Subcutaneous abdominal adipose tissue (tissue), 5 donors: ENCODE results near the gene CENPS.
A peak's percentile ranks its signal among the peaks of the same experiment; 100 is the strongest.

Experiments used
- H3K27ac ChIP-seq: one replicate; pipeline ENCODE4 v1.7.0; 2013; ENCODE audit warnings: low read depth, mild to moderate bottlenecking, inconsistent platforms, low read length, moderate library complexity
- H3K27me3 ChIP-seq, 5 donors: one replicate each; pipeline ENCODE4 v1.7.0; 2013; ENCODE audit warnings: low read length in 5 of 5, inconsistent platforms in 1 of 5; ENCODE audit not compliant: control insufficient read depth in 5 of 5, insufficient read depth in 4 of 5
- H3K36me3 ChIP-seq, 5 donors: one replicate each; pipeline ENCODE4 v1.7.0; 2013; ENCODE audit warnings: low read length in 5 of 5; ENCODE audit not compliant: control insufficient read depth in 5 of 5, insufficient read depth in 5 of 5
- H3K4me1 ChIP-seq, 5 donors: one replicate each; pipeline ENCODE4 v1.7.0; 2013; ENCODE audit warnings: low read length in 5 of 5, mild to moderate bottlenecking in 3 of 5, moderate library complexity in 1 of 5; ENCODE audit not compliant: control insufficient read depth in 5 of 5, insufficient read depth in 5 of 5
- H3K4me3 ChIP-seq, 5 donors: one replicate each; pipeline ENCODE4 v1.7.0; 2013; ENCODE audit warnings: low read length in 5 of 5, low read depth in 1 of 5
- H3K9ac ChIP-seq, 5 donors: one replicate each; pipeline ENCODE4 v1.7.0; 2013; ENCODE audit warnings: low read length in 5 of 5, mild to moderate bottlenecking in 4 of 5, moderate library complexity in 3 of 5
- H3K9me3 ChIP-seq, 5 donors: one replicate each; pipeline ENCODE4 v1.7.0; 2013; ENCODE audit warnings: low read length in 5 of 5; ENCODE audit not compliant: control insufficient read depth in 5 of 5
- donor health status: healthy.
- donor health status: healthy.
- donor health status: healthy.
- donor health status: healthy.
- donor health status: healthy.

The CENPS gene

DNA sequence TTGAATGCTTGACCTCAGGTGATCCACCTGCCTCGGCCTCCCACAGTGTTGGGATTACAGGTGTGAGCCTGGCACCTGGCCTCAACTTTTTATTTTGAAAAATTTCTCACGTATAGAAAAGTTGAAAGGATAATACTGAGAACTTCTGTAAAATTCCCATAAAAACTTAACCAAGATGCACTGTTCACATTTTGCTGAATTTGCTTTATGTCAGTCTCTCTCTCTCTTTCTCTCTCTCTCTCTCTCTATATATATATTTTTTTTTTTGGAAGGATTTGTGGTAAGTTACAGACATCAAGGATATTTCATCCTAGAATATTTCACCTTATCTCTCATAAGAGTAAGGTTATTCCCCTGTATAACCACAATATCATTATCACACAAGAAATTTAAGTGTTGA lies 50.4 kb downstream of the CENPS start:
- no peak overlapping the region for H3K27ac ChIP-seq
- H3K9ac ChIP-seq: no peak overlapping the region
- H3K4me3 ChIP-seq: no peak overlapping the region
- no peaks in the 10 kb centered on the region for H3K27me3 ChIP-seq
- peaks cover 0 to 3% (median 0%) of the 10 kb centered on the region in 5 donors for H3K36me3 ChIP-seq
- no peaks in the 10 kb centered on the region for H3K9me3 ChIP-seq
- H3K4me1 ChIP-seq: peaks cover 7 to 52% (median 34%) of the 10 kb centered on the region in 5 donors

- Histone ChIP-seq H3K9me3 (peaks cover 0 to 3% (median 0%) of the 10 kb centered on the region in 5 donors), H3K27me3 (no peaks in the 10 kb centered on the region), H3K9ac (peak overlapping the region in 4 of 5 donors; percentile 35 to 60 (median 45)), H3K4me1 (peaks cover 2 to 21% (median 15%) of the 10 kb centered on the region in 5 donors), H3K27ac (peak overlapping the region; percentile 83), H3K36me3 (no peaks in the 10 kb centered on the region), H3K4me3 (no peak overlapping the region)
These were observed 54.3 kb downstream of the CENPS start for GRCh38 chr1:10484521-10484920.

GRCh38 chr1:10489291-10490055 lies 59.2 kb downstream of the CENPS start:
- Histone ChIP-seq H3K9me3 (peaks cover 0 to 3% (median 0%) of the 10 kb centered on the region in 5 donors), H3K4me1 (peaks cover 2 to 30% (median 25%) of the 10 kb centered on the region in 5 donors), H3K36me3 (peaks cover 0 to 5% (median 2%) of the 10 kb centered on the region in 5 donors), H3K27me3 (no peaks in the 10 kb centered on the region), H3K4me3 (no peak overlapping the region), H3K9ac (peak overlapping the region in 3 of 5 donors; percentile 25 to 39 (median 35)), H3K27ac (no peak overlapping the region)

- Histone ChIP-seq H3K9me3 (peaks cover 0 to 3% (median 0%) of the 10 kb centered on the region in 5 donors), H3K36me3 (peaks cover 0 to 5% (median 2%) of the 10 kb centered on the region in 5 donors), H3K4me3 (no peak overlapping the region), H3K27me3 (no peaks in the 10 kb centered on the region), H3K9ac (no peak overlapping the region), H3K27ac (no peak overlapping the region), H3K4me1 (peaks cover 3 to 30% (median 27%) of the 10 kb centered on the region in 5 donors)
These were observed 60.2 kb downstream of the CENPS start for GRCh38 chr1:10490286-10490970.
